SU-DHL-6 (cell line): ENCODE results near the gene IFT74.

ENCODE experiments used
- H2AFZ ChIP-seq: fragments of 200-600 bp; sonication (generic); 2 replicates; pipeline ENCODE4 v1.6.1; 2014; ENCODE audit warnings: low read depth, mild to moderate bottlenecking, moderate library complexity, mixed read lengths, antibody characterized with exemption, low read length; ENCODE audit not compliant: severe bottlenecking
- H3F3A ChIP-seq: fragments of 200-600 bp; shearing (Covaris generic); 2 replicates; pipeline ENCODE4 v1.6.0; 2016; ENCODE audit warnings: antibody characterized with exemption, mild to moderate bottlenecking; ENCODE audit not compliant: insufficient read depth
- H3K27ac ChIP-seq: fragments of 200-600 bp; sonication (generic); 2 replicates; pipeline ENCODE4 v1.5.1; 2016; ENCODE audit warnings: low read depth, mild to moderate bottlenecking, low read length, moderate library complexity, mixed read lengths
- H3K27me3 ChIP-seq: fragments of 200-600 bp; sonication (generic), shearing (Covaris generic); 2 replicates; pipeline ENCODE4 v1.6.0; 2014; ENCODE audit warnings: mild to moderate bottlenecking, low read length
- H3K36me3 ChIP-seq: fragments of 200-600 bp; sonication (generic); 2 replicates; pipeline ENCODE4 v1.6.1; 2014; ENCODE audit warnings: mild to moderate bottlenecking, low read length, mixed read lengths
- H3K4me2 ChIP-seq: fragments of 300-600, 200-600 bp; shearing (Covaris generic), sonication (generic); 2 replicates; pipeline ENCODE4 v1.6.0; 2014; ENCODE audit warnings: low read length, low read depth, mild to moderate bottlenecking; ENCODE audit not compliant: poor library complexity, severe bottlenecking
- H3K4me3 ChIP-seq: fragments of 200-600 bp; sonication (generic); 2 replicates; pipeline ENCODE4 v1.5.1; 2014; ENCODE audit warnings: antibody characterized with exemption, low read length, mild to moderate bottlenecking, mixed read lengths; ENCODE audit not compliant: insufficient read depth, poor library complexity, severe bottlenecking
- H3K79me2 ChIP-seq: fragments of 200-600 bp; sonication (generic); 2 replicates; pipeline ENCODE4 v1.6.1; 2014; ENCODE audit warnings: mild to moderate bottlenecking, low read length, moderate library complexity; ENCODE audit not compliant: insufficient read depth
- H3K9ac ChIP-seq: fragments of 200-600 bp; sonication (generic); 2 replicates; pipeline ENCODE4 v1.7.0; 2014; ENCODE audit warnings: mild to moderate bottlenecking, low read length
- H3K9me2 ChIP-seq: fragments of 200-600 bp; sonication (generic); replicated peaks from 2 replicates; pipeline ENCODE4 v1.6.1; 2014; ENCODE audit warnings: low read length; ENCODE audit not compliant: insufficient read depth
- H3K9me3 ChIP-seq: fragments of 200-600 bp; sonication (generic); 2 replicates; pipeline ENCODE4 v1.6.1; 2014; ENCODE audit warnings: low read length, mixed read lengths; ENCODE audit not compliant: insufficient read depth
- H4K20me1 ChIP-seq: fragments of 200-600 bp; sonication (generic); 2 replicates; pipeline ENCODE4 v1.6.1; 2014; ENCODE audit warnings: low read depth, mild to moderate bottlenecking, antibody characterized with exemption, low read length, moderate library complexity, mixed read lengths
- EZH2phosphoT487 ChIP-seq: fragments of 200-600 bp; sonication (generic), shearing (Covaris generic); conservative IDR thresholded peaks from 2 replicates; pipeline ENCODE4 v1.6.1; 2018; ENCODE audit warnings: mild to moderate bottlenecking, antibody characterized with exemption, low read length, moderate library complexity, mixed read lengths
- TF ChIP-seq, protein P1 (sequence below): fragments of 200-600 bp; sonication (generic); IDR thresholded peaks from one replicate; pipeline ENCODE4 v1.5.1; 2017; ENCODE audit warnings: antibody characterized with exemption, mild to moderate bottlenecking, low read length, moderate library complexity; ENCODE audit not compliant: insufficient read depth, poor library complexity, severe bottlenecking

Gene IFT74

DNA sequence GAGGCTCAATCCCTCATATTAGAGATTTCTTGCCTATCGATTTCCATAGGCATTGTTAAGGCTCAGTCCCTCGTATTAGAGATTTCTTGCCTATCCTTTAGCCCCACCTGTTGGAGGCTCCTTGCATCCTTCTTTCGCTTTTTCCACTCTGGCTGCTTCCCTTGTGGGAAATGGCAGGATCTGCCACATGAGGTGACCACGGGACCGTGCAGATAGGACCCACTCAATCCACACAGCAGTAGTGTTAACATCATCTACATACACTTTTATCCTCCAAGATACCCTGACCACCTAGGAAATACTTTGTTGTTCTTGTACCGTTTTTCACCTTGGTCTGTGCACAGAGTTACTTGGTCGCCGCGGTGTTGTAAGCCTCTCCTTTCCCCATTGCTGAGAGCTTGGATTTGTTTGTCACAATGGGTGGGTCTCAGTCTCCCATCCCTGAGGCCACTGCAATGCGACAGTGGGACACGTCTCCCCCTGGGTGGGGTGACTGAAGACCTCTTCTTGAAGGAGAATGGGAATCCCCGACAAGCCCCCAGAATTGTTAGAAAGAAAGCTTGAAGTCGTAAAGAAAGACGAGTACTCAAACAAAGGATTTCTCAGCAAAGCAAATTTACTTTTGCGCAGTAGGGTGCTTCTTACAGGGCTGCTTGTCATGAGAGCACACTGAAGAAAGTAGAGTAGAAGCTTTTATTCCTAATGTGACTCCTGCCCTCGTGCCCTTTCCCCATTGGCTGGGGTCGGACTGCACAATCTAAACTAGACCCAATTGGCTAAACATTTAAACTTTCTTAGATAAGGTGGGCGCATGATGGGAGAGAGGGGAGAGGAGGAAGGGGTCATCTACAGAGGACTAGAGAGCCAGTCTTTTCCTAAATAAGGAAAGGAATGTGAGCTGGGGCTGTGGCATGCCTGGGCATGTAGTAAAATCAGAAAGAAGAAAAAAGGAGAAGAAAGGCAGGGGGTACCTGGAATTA is 19.8 kb downstream of the IFT74 start:
- H3K9me3 ChIP-seq: no peaks in the 10 kb centered on the region
- no peaks in the 10 kb centered on the region for H3K9me2 ChIP-seq
- H3K4me2 ChIP-seq: no peak overlapping the region
- no peak overlapping the region for H3K9ac ChIP-seq
- H3F3A ChIP-seq: no peaks in the 10 kb centered on the region
- H3K36me3 ChIP-seq: no peaks in the 10 kb centered on the region
- no peak overlapping the region for H3K4me3 ChIP-seq
- H3K27me3 ChIP-seq: no peaks in the 10 kb centered on the region
- no peaks in the 10 kb centered on the region for H4K20me1 ChIP-seq
- no peak for TF ChIP-seq EZH2phosphoT487
- TF ChIP-seq, protein P1, sequence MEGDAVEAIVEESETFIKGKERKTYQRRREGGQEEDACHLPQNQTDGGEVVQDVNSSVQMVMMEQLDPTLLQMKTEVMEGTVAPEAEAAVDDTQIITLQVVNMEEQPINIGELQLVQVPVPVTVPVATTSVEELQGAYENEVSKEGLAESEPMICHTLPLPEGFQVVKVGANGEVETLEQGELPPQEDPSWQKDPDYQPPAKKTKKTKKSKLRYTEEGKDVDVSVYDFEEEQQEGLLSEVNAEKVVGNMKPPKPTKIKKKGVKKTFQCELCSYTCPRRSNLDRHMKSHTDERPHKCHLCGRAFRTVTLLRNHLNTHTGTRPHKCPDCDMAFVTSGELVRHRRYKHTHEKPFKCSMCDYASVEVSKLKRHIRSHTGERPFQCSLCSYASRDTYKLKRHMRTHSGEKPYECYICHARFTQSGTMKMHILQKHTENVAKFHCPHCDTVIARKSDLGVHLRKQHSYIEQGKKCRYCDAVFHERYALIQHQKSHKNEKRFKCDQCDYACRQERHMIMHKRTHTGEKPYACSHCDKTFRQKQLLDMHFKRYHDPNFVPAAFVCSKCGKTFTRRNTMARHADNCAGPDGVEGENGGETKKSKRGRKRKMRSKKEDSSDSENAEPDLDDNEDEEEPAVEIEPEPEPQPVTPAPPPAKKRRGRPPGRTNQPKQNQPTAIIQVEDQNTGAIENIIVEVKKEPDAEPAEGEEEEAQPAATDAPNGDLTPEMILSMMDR: no peak
- H3K79me2 ChIP-seq: no peaks in the 10 kb centered on the region
- H3K27ac ChIP-seq: no peak overlapping the region
- no peak overlapping the region for H2AFZ ChIP-seq

DNA sequence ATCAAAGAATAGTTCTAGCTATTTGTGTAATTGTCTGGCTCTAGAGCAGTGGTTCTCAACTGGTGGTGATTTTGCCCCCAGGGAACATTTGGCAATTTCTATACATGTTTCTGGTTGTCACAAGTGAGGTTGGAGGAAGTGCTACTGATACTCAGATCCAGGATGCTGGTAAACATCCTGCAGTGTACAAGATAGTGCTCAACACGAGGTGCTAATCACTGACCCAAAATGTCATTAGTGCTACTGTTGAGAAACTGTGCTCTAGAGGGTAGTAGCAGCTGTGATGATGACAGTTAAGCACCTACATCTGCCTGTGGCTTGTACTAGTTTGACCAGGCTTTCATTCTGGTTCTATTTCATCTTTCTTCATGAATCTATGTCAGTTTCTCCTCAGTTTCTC is 27.1 kb downstream of the IFT74 start:
- H3K9ac ChIP-seq: no peak overlapping the region
- no peaks in the 10 kb centered on the region for H3K79me2 ChIP-seq
- H3K9me3 ChIP-seq: no peaks in the 10 kb centered on the region
- no peak overlapping the region for H2AFZ ChIP-seq
- H3K4me2 ChIP-seq: no peak overlapping the region
- no peak overlapping the region for H3K27ac ChIP-seq
- no peaks in the 10 kb centered on the region for H3K36me3 ChIP-seq
- no peaks in the 10 kb centered on the region for H3K27me3 ChIP-seq
- TF ChIP-seq, protein P1: no peak
- no peak for TF ChIP-seq EZH2phosphoT487
- no peaks in the 10 kb centered on the region for H3K9me2 ChIP-seq
- no peak overlapping the region for H3K4me3 ChIP-seq
- H4K20me1 ChIP-seq: no peaks in the 10 kb centered on the region
- H3F3A ChIP-seq: no peaks in the 10 kb centered on the region

DNA sequence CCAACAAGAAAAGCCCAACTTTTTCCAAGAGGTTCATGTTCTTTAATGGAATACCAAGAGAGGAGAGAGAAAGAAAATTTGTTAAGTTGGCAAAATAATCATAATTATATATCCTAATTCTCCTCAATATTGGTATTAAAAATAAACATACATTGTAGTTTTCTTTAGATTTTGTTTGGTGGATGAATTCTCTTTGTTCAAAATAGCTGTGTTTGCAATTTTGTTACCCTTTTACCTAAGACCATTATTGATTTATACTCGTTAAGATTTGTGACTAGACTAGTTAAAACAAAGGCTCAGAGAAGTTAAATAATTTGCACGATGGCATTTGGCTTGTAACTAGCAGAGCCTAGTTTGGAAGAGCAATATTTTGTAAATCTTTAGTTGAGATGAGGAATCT is 39.6 kb downstream of the IFT74 start:
- Histone ChIP-seq H3K36me3 (no peaks in the 10 kb centered on the region), H3K4me2 (no peak overlapping the region), H3K27ac (no peak overlapping the region), H4K20me1 (no peaks in the 10 kb centered on the region), H3K27me3 (no peaks in the 10 kb centered on the region), H2AFZ (no peak overlapping the region), H3K79me2 (no peaks in the 10 kb centered on the region), H3K9me2 (no peaks in the 10 kb centered on the region), H3F3A (no peaks in the 10 kb centered on the region), H3K9me3 (no peaks in the 10 kb centered on the region), H3K4me3 (no peak overlapping the region), H3K9ac (no peak overlapping the region)
- no peak for TF ChIP-seq EZH2phosphoT487
- TF ChIP-seq, protein P1: no peak
